Measurements from ENCODE around the gene TRAPPC6A. TPM values are rescaled to one million over a fixed set of nuclear protein-coding genes. Genes with fewer than 3 reads are reported as not detected.

Gene TRAPPC6A
- total RNA-seq, 1 experiment from 2014 or later: 59.7 TPM

DNA sequence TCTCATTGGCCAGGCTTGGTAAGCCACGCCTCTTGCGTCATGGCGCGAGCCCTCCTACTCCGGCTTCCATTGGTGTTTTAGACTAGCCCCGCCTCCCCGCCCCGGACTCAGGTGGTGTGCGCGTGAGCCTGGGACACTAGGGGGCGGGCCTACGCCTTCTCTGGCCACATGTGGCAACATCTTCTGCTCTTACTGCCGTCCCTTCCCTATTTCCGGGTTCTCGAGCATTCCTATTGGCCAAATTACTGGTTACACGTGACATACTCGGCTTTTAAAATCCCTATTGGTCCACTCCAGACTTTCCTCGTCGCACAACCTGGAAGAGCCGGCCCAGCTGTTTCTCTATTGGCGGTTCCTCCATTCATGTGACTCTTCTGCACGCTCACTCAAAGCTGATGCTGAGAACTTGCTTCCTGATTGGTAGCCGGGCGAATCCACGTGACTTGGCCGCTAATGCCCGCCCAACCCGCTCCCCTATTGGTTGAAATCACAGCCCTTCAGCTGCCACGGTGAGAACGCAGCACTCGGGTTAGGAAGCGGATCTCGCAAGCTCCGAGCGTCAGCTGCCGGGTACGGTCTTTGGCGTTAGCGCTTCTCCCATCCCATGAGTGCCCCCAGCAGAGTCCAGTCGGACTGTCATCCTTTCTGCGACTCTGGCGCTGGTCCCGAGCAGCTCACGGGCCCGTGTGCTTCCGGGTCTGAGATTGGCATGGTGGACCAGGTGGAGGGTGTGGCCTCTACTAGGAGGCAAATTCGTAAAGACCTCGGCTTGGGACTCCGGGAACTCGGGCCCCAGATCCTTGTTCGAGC, 430 bp upstream of the TRAPPC6A start, which contains the start of gene BLOC1S3 (continued):
- TF ChIP-seq SMAD3 (CRISPR knock-in tag; IDR thresholded peaks at IDR 0.05; ENCODE audit: borderline replicate concordance): no peak

DNA sequence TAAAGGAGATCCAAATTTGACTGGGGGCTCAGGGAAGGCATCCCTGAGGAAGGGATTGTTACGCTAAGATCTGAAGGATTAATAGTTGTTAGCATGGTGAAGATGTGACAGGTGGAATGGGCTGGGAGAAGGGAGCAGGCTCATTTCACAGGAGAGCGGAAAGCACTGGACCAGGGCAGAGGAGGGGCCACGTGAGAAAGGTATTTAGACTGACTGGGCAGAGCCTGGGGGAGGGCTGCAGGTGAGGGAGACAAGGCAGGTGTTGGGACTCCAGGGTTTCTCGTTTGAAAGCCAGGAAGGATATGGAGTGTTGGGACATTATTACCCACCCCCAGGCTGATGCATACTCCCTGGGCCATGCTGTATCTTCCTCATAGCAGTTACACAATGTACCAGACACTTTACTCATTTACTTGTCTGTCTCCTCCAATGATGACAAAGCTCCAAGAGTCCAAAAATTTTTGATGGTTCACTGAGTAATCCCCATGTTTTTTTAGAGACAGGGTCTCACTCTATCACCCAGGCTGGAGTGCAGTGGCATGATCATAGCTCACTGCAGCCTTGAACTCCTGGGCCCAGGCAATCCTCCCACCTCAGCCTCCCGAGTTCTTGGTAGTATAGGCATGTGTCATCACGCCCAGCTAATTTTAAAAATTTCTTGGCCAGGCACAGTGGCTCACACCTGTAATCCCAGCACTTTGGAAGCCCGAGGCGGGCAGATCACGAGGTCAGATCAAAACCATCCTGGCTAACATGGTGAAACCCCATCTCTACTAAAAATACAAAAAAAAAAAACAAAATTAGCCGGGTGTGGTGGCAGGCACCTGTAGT, 2.3 kb downstream of the TRAPPC6A start:
- CTCF ChIA-PET: interaction anchor here (1.1 to 1.5 kb wide), 2 partner anchors 11 kb away, joined by 3 read pairs; no protein-coding TSS in a partner anchor
- TF ChIP-seq, protein P1, sequence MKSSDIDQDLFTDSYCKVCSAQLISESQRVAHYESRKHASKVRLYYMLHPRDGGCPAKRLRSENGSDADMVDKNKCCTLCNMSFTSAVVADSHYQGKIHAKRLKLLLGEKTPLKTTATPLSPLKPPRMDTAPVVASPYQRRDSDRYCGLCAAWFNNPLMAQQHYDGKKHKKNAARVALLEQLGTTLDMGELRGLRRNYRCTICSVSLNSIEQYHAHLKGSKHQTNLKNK (CRISPR knock-in tag; IDR thresholded peaks at IDR 0.05): no peak
- TF ChIP-seq, protein P2, sequence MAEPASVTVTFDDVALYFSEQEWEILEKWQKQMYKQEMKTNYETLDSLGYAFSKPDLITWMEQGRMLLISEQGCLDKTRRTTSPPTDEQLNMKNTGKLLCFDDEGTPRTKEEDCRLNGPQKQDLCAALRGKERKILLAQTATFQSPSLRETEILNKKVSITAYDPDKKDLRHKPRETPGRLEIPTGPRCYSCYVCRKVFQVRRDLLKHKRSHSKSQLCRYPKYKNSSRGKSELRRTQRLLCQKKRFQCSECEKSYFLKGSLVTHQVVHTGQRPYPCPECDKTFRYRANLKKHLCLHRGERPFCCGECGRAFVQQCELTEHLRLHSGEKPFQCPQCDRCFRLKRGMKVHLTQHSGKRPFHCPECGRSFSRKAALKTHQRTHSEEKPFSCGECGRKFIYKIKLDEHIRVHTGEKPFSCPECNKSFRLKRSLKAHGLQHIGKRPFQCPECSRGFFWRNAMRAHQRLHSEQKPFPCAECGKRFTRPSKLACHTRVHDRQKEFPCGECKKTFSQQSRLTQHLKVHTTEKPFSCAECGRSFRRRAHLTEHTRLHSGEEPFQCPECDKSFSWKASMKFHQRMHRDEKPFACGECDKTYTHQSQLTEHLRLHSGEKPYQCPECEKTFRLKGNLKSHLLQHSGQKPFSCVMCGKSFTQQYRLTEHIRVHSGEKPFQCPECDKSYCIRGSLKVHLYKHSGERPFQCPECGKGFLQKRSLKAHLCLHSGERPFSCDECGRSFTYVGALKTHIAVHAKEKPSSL (CRISPR knock-in tag; conservative IDR thresholded peaks at IDR 0.05): no peak
- TF ChIP-seq ATF1 (CRISPR knock-in tag; IDR thresholded peaks at IDR 0.05): no peak
- no peak for TF ChIP-seq ZNF219 (CRISPR knock-in tag; IDR thresholded peaks at IDR 0.05; ENCODE audit: borderline replicate concordance)
- TF ChIP-seq IRF2 (CRISPR knock-in tag; IDR thresholded peaks at IDR 0.05; ENCODE audit: borderline replicate concordance, low read depth): no peak
- no peak for TF ChIP-seq ZNF317 (CRISPR knock-in tag; IDR thresholded peaks at IDR 0.05; ENCODE audit: borderline replicate concordance, low read depth)
- TF ChIP-seq ETV6 (CRISPR knock-in tag; IDR thresholded peaks at IDR 0.05): no peak
- no peak for TF ChIP-seq NFATC4 (CRISPR knock-in tag; IDR thresholded peaks at IDR 0.05)
- no peak for TF ChIP-seq SMAD4 (CRISPR knock-in tag; IDR thresholded peaks at IDR 0.05)
- TF ChIP-seq, protein P3, sequence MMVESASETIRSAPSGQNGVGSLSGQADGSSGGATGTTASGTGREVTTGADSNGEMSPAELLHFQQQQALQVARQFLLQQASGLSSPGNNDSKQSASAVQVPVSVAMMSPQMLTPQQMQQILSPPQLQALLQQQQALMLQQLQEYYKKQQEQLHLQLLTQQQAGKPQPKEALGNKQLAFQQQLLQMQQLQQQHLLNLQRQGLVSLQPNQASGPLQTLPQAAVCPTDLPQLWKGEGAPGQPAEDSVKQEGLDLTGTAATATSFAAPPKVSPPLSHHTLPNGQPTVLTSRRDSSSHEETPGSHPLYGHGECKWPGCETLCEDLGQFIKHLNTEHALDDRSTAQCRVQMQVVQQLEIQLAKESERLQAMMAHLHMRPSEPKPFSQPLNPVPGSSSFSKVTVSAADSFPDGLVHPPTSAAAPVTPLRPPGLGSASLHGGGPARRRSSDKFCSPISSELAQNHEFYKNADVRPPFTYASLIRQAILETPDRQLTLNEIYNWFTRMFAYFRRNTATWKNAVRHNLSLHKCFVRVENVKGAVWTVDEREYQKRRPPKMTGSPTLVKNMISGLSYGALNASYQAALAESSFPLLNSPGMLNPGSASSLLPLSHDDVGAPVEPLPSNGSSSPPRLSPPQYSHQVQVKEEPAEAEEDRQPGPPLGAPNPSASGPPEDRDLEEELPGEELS (CRISPR knock-in tag; IDR thresholded peaks at IDR 0.05): no peak
- TF ChIP-seq ZNF232 (CRISPR knock-in tag; IDR thresholded peaks at IDR 0.05): no peak
- no peak for TF ChIP-seq SMAD3 (CRISPR knock-in tag; IDR thresholded peaks at IDR 0.05; ENCODE audit: borderline replicate concordance)
- TF ChIP-seq, protein P4, sequence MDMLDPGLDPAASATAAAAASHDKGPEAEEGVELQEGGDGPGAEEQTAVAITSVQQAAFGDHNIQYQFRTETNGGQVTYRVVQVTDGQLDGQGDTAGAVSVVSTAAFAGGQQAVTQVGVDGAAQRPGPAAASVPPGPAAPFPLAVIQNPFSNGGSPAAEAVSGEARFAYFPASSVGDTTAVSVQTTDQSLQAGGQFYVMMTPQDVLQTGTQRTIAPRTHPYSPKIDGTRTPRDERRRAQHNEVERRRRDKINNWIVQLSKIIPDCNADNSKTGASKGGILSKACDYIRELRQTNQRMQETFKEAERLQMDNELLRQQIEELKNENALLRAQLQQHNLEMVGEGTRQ (CRISPR knock-in tag; IDR thresholded peaks at IDR 0.05): no peak
- TF ChIP-seq FOXK1 (CRISPR knock-in tag; IDR thresholded peaks at IDR 0.05): no peak
- TF ChIP-seq EMX1 (CRISPR knock-in tag; IDR thresholded peaks at IDR 0.05): no peak
- no peak for TF ChIP-seq GRHL2 (CRISPR knock-in tag; IDR thresholded peaks at IDR 0.05; ENCODE audit: insufficient replicate concordance, severe bottlenecking)

More for the DNA sequence above, 2.3 kb downstream of the TRAPPC6A start:
- H3K4me1 Mint-ChIP-seq: no peaks in the 10 kb centered on the region
- DNase-seq (ENCODE audit: low spot score): no peak
- H3K36me3 Mint-ChIP-seq: no peaks in the 10 kb centered on the region
- no peak for ATAC-seq
- POLR2A ChIA-PET: no interaction called here
- H3K27ac Mint-ChIP-seq: peak overlapping the region; percentile 86
- peaks cover 8% of the 10 kb centered on the region for H3K27me3 Mint-ChIP-seq (ENCODE audit: low read depth)
- H3K9me3 Mint-ChIP-seq: no peaks in the 10 kb centered on the region
- H3K4me3 Mint-ChIP-seq: peak overlapping the region; percentile 27; the same call in 1 of the 2 replicates
